OCI-LY7 (cell line): Measurements from ENCODE around the gene ULBP3.

Experiments
- EZH2phosphoT487 ChIP-seq: fragments of 200-600 bp; sonication (generic); IDR thresholded peaks from 2 replicates; pipeline ENCODE4 v1.6.1; 2018; ENCODE audit warnings: low read depth, borderline replicate concordance, mild to moderate bottlenecking, mixed run types, antibody characterized with exemption, low read length, moderate library complexity, mixed read lengths
- TF ChIP-seq, protein P1 (sequence below): fragments of 200-600 bp; sonication (generic); conservative IDR thresholded peaks from 2 replicates; pipeline ENCODE4 v1.5.1; 2014; ENCODE audit warnings: mild to moderate bottlenecking, antibody characterized with exemption, low read length, moderate library complexity, mixed read lengths

DNA sequence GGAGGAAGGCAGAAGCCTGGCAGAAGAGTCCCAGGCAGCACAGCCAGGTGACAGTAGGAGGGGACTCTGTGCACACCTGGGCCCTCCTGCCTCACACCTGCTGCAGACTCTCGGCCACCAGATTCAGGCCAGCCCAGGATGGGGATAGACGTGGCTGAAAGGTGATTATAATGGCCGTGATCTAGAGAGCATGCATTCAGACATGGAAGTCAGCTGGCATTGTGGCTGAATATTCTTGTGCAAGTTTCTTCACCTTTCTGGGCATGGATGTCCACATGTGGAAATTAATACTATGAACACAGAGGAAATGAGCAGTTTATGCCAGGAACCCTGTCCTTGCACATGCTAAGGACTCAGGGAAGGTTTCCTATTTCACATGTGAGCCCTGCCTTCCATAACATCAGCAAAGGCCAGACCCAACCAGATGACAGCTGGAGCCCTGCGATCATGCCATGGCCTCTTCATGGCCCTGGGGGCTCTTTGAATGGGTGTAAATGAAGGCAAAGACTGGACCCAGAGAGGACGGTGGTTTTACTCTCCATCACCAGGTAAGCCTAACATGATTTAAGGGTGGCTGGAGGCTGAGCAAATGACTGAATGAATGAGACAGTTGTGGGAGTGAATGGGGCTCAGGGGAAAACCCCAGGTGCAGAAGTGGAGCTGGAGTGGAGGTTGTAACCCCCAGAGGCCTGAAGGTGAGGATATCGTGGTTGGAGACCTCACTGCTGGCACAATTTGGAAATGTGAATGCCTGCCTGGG, 40.9 kb downstream of the ULBP3 start:
- TF ChIP-seq, protein P1, sequence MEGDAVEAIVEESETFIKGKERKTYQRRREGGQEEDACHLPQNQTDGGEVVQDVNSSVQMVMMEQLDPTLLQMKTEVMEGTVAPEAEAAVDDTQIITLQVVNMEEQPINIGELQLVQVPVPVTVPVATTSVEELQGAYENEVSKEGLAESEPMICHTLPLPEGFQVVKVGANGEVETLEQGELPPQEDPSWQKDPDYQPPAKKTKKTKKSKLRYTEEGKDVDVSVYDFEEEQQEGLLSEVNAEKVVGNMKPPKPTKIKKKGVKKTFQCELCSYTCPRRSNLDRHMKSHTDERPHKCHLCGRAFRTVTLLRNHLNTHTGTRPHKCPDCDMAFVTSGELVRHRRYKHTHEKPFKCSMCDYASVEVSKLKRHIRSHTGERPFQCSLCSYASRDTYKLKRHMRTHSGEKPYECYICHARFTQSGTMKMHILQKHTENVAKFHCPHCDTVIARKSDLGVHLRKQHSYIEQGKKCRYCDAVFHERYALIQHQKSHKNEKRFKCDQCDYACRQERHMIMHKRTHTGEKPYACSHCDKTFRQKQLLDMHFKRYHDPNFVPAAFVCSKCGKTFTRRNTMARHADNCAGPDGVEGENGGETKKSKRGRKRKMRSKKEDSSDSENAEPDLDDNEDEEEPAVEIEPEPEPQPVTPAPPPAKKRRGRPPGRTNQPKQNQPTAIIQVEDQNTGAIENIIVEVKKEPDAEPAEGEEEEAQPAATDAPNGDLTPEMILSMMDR = no peak
- TF ChIP-seq EZH2phosphoT487 = no peak
